Omental fat pad (tissue), 4 donors: ENCODE data around the gene RBM24. TPM values are rescaled to one million over a fixed set of nuclear protein-coding genes. Genes with fewer than 3 reads are reported as not detected.
"Not testable (repeated sequence)": the region's sequence is repeated elsewhere in the genome, so short reads cannot be mapped to it uniquely, and the experiment has no call there.

ENCODE experiments used
- ATAC-seq: fragments of 150-250 bp; one replicate; pipeline ENCODE4 v1.9.1; 2016; ENCODE audit warnings: mild to moderate bottlenecking, moderate library complexity; ENCODE audit not compliant: low FRiP score
- DNase-seq: peaks from one replicate; pipeline ENCODE4 v3.0.0-alpha.2; 2019; ENCODE audit warnings: low spot score
- CTCF ChIP-seq, 3 donors: fragments of 450-650 bp; IDR thresholded peaks; one replicate each; pipeline ENCODE4 v1.5.1; 2016 to 2017; ENCODE audit warnings: antibody characterized with exemption in 3 of 3, mild to moderate bottlenecking in 3 of 3, moderate library complexity in 2 of 3
- total RNA-seq, 4 donors: library from RNA; depleted of rRNA; stranded (reverse); fragments of >200 nt; gene quantifications; one replicate each; pipeline ENCODE4 v1.1.0, GENCODE V29; 2016

Gene RBM24
- total RNA-seq, 4 donors from 2014 or later: 0.84 to 2.2 (median 1.4) TPM

GRCh38 chr6:17299222-17299621 is 18.1 kb downstream of the RBM24 start:
- DNase-seq (no peak), ATAC-seq (no peak)
- TF ChIP-seq CTCF (IDR thresholded peaks at IDR 0.05): no peak

- ATAC-seq: no peak
- no peak for DNase-seq
- no peak for TF ChIP-seq CTCF (IDR thresholded peaks at IDR 0.05)
Measured at GRCh38 chr6:17299750-17300149, 18.6 kb downstream of the RBM24 start.

GRCh38 chr6:17300637-17301036 is 19.5 kb downstream of the RBM24 start:
- no peak for DNase-seq
- ATAC-seq: no peak
- no peak for TF ChIP-seq CTCF (IDR thresholded peaks at IDR 0.05)

GRCh38 chr6:17303444-17303843 is 22.3 kb downstream of the RBM24 start:
- DNase-seq (no peak), ATAC-seq (no peak)
- no peak for TF ChIP-seq CTCF (IDR thresholded peaks at IDR 0.05)

GRCh38 chr6:17305219-17306001 is 24.2 kb downstream of the RBM24 start:
- no peak for TF ChIP-seq CTCF (IDR thresholded peaks at IDR 0.05)
- no peak for DNase-seq
- ATAC-seq: no peak

- DNase-seq (no peak), ATAC-seq (no peak)
- no peak for TF ChIP-seq CTCF (IDR thresholded peaks at IDR 0.05)
Measured at GRCh38 chr6:17311595-17312311, 30.6 kb downstream of the RBM24 start.

GRCh38 chr6:17313238-17313637 is 32.1 kb downstream of the RBM24 start:
- not testable (repeated sequence) for DNase-seq, ATAC-seq
